K562 (cell line): ENCODE measurements around the gene CDNF. TPM values are rescaled to one million over a fixed set of nuclear protein-coding genes. Genes with fewer than 3 reads are reported as not detected.

ENCODE experiments used
- ATAC-seq: fragments of 200-7000 bp; cut with Tn5 transposase; 3 replicates; pipeline ENCODE4 v1.9.1; 2020; ENCODE audit warnings: moderate library complexity
- BruUV-seq: library from RNA; stranded (reverse); fragments of 400-500 nt; replicated peaks from 2 replicates; lab custom pipeline; 2021; lab: Mats Ljungman, UMichigan
- CTCF ChIA-PET: fragments of 300-600 bp; formaldehyde crosslinking; extraction: SDS; loops from one replicate; lab custom pipeline; 2021; ENCODE audit warnings: low intra/inter-chr PET ratio; lab: Yijun Ruan, JAX
- POLR2A ChIA-PET: fragments of 300-600, 350-650 bp; sonication (Branson Sonifier 250); formaldehyde crosslinking; extraction: SDS; loops from one replicate; lab custom pipeline; 2021; ENCODE audit warnings: antibody characterized with exemption, inconsistent platforms; lab: Yijun Ruan, JAX
- DNase-seq, 4 experiments: peaks; one replicate each; pipeline versions ENCODE4 v3.0.0 to v3.0.0-alpha.2; 2011 to 2018; ENCODE audit warnings: low spot score in 3 of 4, mixed read lengths in 3 of 4; ENCODE audit errors: extremely low read depth in 1 of 4
- FAIRE-seq: peaks from 2 replicates; lab custom pipeline; 2011; peaks lifted over from hg19 to GRCh38; lab: Jason Lieb, UNC
- H2AFZ ChIP-seq: 2 replicates; pipeline ENCODE4 v1.6.0; 2011; ENCODE audit warnings: low read depth, low read length, control low read depth, inconsistent platforms
- H3K27ac ChIP-seq: fragments of 200-600 bp; 3 replicates; pipeline ENCODE4 v1.8.0; 2011; ENCODE audit warnings: low read depth, mild to moderate bottlenecking, control low read depth, inconsistent platforms, low read length, moderate library complexity, mixed read lengths; ENCODE audit errors: extremely low read depth
- H3K27me3 ChIP-seq, 2 experiments: fragments of 300-600 bp in 1 of 2; 2 replicates in 1 of 2; 3 replicates in 1 of 2; pipeline versions ENCODE4 v1.6.0 to v1.8.0; 2011; ENCODE audit warnings: inconsistent platforms in 2 of 2, low read length in 2 of 2, mild to moderate bottlenecking in 1 of 2, mixed read lengths in 1 of 2, moderate library complexity in 1 of 2; ENCODE audit not compliant: control insufficient read depth in 2 of 2, insufficient read depth in 2 of 2
- H3K36me3 ChIP-seq: fragments of 300-600 bp; 3 replicates; pipeline ENCODE4 v1.8.0; 2011; ENCODE audit warnings: mild to moderate bottlenecking, low read length, inconsistent platforms; ENCODE audit not compliant: control insufficient read depth, insufficient read depth
- H3K4me1 ChIP-seq, 2 experiments: fragments of 200-600 bp in 1 of 2; replicated peaks in 1 of 2; 2 replicates in 1 of 2; 3 replicates in 1 of 2; pipeline versions ENCODE4 v1.5.1 to v1.8.0; 2011; ENCODE audit warnings: inconsistent platforms in 2 of 2, low read length in 2 of 2, mild to moderate bottlenecking in 1 of 2, mixed read lengths in 1 of 2, moderate library complexity in 1 of 2; ENCODE audit not compliant: control insufficient read depth in 2 of 2, insufficient read depth in 2 of 2
- H3K4me2 ChIP-seq: 2 replicates; pipeline ENCODE4 v1.6.1; 2011; ENCODE audit warnings: low read length, control low read depth, inconsistent platforms, mixed read lengths; ENCODE audit not compliant: insufficient read depth
- H3K4me3 ChIP-seq: fragments of 200-600 bp; sonication (generic), shearing (Covaris generic); 2 replicates; pipeline ENCODE4 v1.5.1; 2016; ENCODE audit warnings: control low read depth, inconsistent platforms
- H3K79me2 ChIP-seq: fragments of 200-600 bp; 3 replicates; pipeline ENCODE4 v1.8.0; 2011; ENCODE audit warnings: low read length, inconsistent platforms; ENCODE audit not compliant: control insufficient read depth, insufficient read depth
- H3K9ac ChIP-seq, 2 experiments: 2 replicates each; pipeline versions ENCODE4 v1.6.0 to v1.6.1; 2011; ENCODE audit warnings: low read depth in 2 of 2, low read length in 2 of 2, control low read depth in 1 of 2, inconsistent platforms in 1 of 2, mild to moderate bottlenecking in 1 of 2, mixed read lengths in 1 of 2; ENCODE audit not compliant: insufficient read depth in 1 of 2
- H3K9me1 ChIP-seq: one replicate; pipeline ENCODE4 v1.6.0; 2011; ENCODE audit warnings: inconsistent platforms, mild to moderate bottlenecking, low read length, moderate library complexity; ENCODE audit not compliant: control insufficient read depth, insufficient read depth
- H3K9me3 ChIP-seq: replicated peaks from 2 replicates; pipeline ENCODE4 v1.5.1; 2011; ENCODE audit warnings: low read depth, low read length, inconsistent platforms; ENCODE audit not compliant: control insufficient read depth, insufficient read depth
- H4K20me1 ChIP-seq: replicated peaks from 2 replicates; pipeline ENCODE4 v1.6.1; 2011; ENCODE audit warnings: low read length, inconsistent platforms, mixed read lengths; ENCODE audit not compliant: control insufficient read depth, insufficient read depth
- BCLAF1 ChIP-seq, 2 experiments: fragments of 450-650 bp in 1 of 2; IDR thresholded peaks; 2 replicates each; pipeline ENCODE4 v1.6.1; 2011 to 2017; ENCODE audit warnings: low read depth in 2 of 2, antibody characterized with exemption in 1 of 2, borderline replicate concordance in 1 of 2, low read length in 1 of 2, mild to moderate bottlenecking in 1 of 2, mixed read lengths in 1 of 2; ENCODE audit not compliant: control insufficient read depth in 1 of 2
- DDX20 ChIP-seq: fragments of 450-650 bp; IDR thresholded peaks from 2 replicates; pipeline ENCODE4 v1.6.1; 2016; ENCODE audit warnings: missing genetic modification characterization, low read depth, mild to moderate bottlenecking, missing compliant biosample characterization, moderate library complexity
- EGR1 ChIP-seq: fragments of 450-650 bp; conservative IDR thresholded peaks from 2 replicates; pipeline ENCODE4 v1.6.1; 2017; ENCODE audit warnings: mild to moderate bottlenecking
- ETS2 ChIP-seq: IDR thresholded peaks from 2 replicates; pipeline ENCODE4 v1.6.1; 2016; ENCODE audit warnings: borderline replicate concordance, missing genetic modification characterization, mild to moderate bottlenecking, moderate library complexity, missing compliant biosample characterization; ENCODE audit not compliant: poor library complexity, severe bottlenecking
- HDAC6 ChIP-seq: IDR thresholded peaks from 2 replicates; pipeline ENCODE4 v1.6.1; 2012; ENCODE audit warnings: low read depth, mild to moderate bottlenecking, control low read depth, inconsistent platforms, low read length, moderate library complexity
- HDAC8 ChIP-seq: fragments of 450-650 bp; IDR thresholded peaks from 2 replicates; pipeline ENCODE4 v1.6.1; 2016; ENCODE audit warnings: mild to moderate bottlenecking, missing genetic modification characterization, moderate library complexity, missing compliant biosample characterization
- ID3 ChIP-seq, 2 experiments: fragments of 250-450 bp in 1 of 2; fragments of 450-650 bp in 1 of 2; sonication (Bioruptor Pico) in 1 of 2; IDR thresholded peaks; 2 replicates each; pipeline versions ENCODE4 v1.6.1 to v1.8.0; 2016 to 2021; ENCODE audit warnings: mild to moderate bottlenecking in 2 of 2, moderate library complexity in 2 of 2, missing compliant biosample characterization in 1 of 2, missing genetic modification characterization in 1 of 2
- NFIX ChIP-seq: fragments of 250-450 bp; sonication (Bioruptor Pico); IDR thresholded peaks from 2 replicates; pipeline ENCODE4 v1.4.0; 2020; ENCODE audit warnings: low read depth, mild to moderate bottlenecking, moderate library complexity
- NR2C1 ChIP-seq, 2 experiments: fragments of 450-650 bp; IDR thresholded peaks; 2 replicates each; pipeline ENCODE4 v1.6.1; 2017; ENCODE audit warnings: mild to moderate bottlenecking in 2 of 2, antibody characterized with exemption in 1 of 2, inconsistent platforms in 1 of 2, missing compliant biosample characterization in 1 of 2, missing genetic modification characterization in 1 of 2
- RBM15 ChIP-seq: fragments of 200-400 bp; formaldehyde crosslinking; IDR thresholded peaks from 2 replicates; pipeline ENCODE4 v1.6.1; 2018; ENCODE audit warnings: mild to moderate bottlenecking, low read length, moderate library complexity; ENCODE audit not compliant: insufficient read depth
- SAFB2 ChIP-seq: fragments of 200-400 bp; formaldehyde crosslinking; IDR thresholded peaks from 2 replicates; pipeline ENCODE4 v1.6.1; 2018; ENCODE audit warnings: borderline replicate concordance, low read length, low read depth, moderate library complexity; ENCODE audit not compliant: severe bottlenecking
- TFE3 ChIP-seq: fragments of 450-650 bp; formaldehyde crosslinking; IDR thresholded peaks from 2 replicates; pipeline ENCODE4 v1.4.0; 2020; ENCODE audit warnings: mild to moderate bottlenecking, mixed read lengths
- XRCC5 ChIP-seq: fragments of 200-400 bp; formaldehyde crosslinking; IDR thresholded peaks from 2 replicates; pipeline ENCODE4 v1.6.1; 2017; ENCODE audit warnings: low read depth, mild to moderate bottlenecking, low read length
- YBX1 ChIP-seq: fragments of 450-650 bp; IDR thresholded peaks from 2 replicates; pipeline ENCODE4 v1.7.1; 2016; ENCODE audit warnings: mild to moderate bottlenecking
- WGBS: fragments of 100-300 bp; shearing (Covaris generic); methylation state at CpG from one replicate; pipeline ENCODE4 v1.1.6; 2016; ENCODE audit warnings: low coverage, mixed read lengths; ENCODE audit not compliant: insufficient coverage; ENCODE audit errors: missing lambda C conversion rate; 5-methylcytosine and 5-hydroxymethylcytosine counted together
- in situ Hi-C: fragments of 300-500 bp; cut with MboI; formaldehyde crosslinking; loops from 4 replicates; pipeline ENCODE4 v1.15.0; 2018; ENCODE audit warnings: inconsistent platforms, mixed read lengths
- intact Hi-C: fragments of 100-400 bp; cut with micrococcal nuclease; formaldehyde crosslinking; loops from 2 replicates; pipeline ENCODE4 v1.14.2; 2022
- polyA plus RNA-seq, 8 experiments: library from polyadenylated mRNA; depleted of rRNA in 4 of 8; stranded (reverse) in 5 of 8; unstranded in 3 of 8; fragments of >200 nt; fragmentation: Nextera tagmentation in 2 of 8; fragmentation: Illumina TruSeq in 1 of 8; extraction: Ambion mirVana in 2 of 8; extraction: Trizol in 1 of 8; gene quantifications; 2 replicates each; pipeline versions ENCODE4 v1.2.1 to v1.2.3, GENCODE V29; 2011 to 2014; ENCODE audit warnings: inconsistent platforms in 1 of 8, missing spikeins in 1 of 8
- total RNA-seq, 7 experiments: library from RNA; depleted of rRNA in 6 of 7; stranded (reverse); fragments of >200 nt in 6 of 7; fragmentation: Illumina TruSeq in 2 of 7; extraction: Trizol in 2 of 7; gene quantifications; 2 replicates each; pipeline versions ENCODE4 v1.2.1 to v1.2.3, GENCODE V29; 2011 to 2021; ENCODE audit warnings: low replicate concordance in 1 of 7
- TF ChIP-seq, protein P1 (sequence below): sonication (generic); formaldehyde crosslinking; IDR thresholded peaks from 2 replicates; pipeline ENCODE4 v1.8.1; 2022; ENCODE audit warnings: missing genetic modification reagents

Gene CDNF
- total and polyA plus RNA-seq, 9 of the 15 experiments (the other 6 are each of a cell fraction or from before 2014, with no cell fraction given), result 0.18 to 1.6 (median 0.61) TPM

- intact Hi-C loops (no loop called here), in situ Hi-C loops (no loop called here)
- Histone ChIP-seq H3K79me2 (no peaks in the 10 kb centered on the region), H3K36me3 (no peaks in the 10 kb centered on the region), H3K9me1 (no peaks in the 10 kb centered on the region), H3K4me3 (no peak overlapping the region), H3K9ac (no peak overlapping the region), H3K27ac (no peak overlapping the region), H4K20me1 (no peaks in the 10 kb centered on the region; the same call in 1 of the 2 replicates), H3K9me3 (no peaks in the 10 kb centered on the region), H3K27me3 (peaks cover 14 to 34% of the 10 kb centered on the region in 2 experiments; a peak in 4 of 5 replicates), H2AFZ (no peak overlapping the region), H3K4me1 (no peaks in the 10 kb centered on the region), H3K4me2 (no peak overlapping the region)
- no peak for DNase-seq
- CTCF ChIA-PET, result no interaction called here
- POLR2A ChIA-PET, result no interaction called here
- WGBS, result 2% methylated on average over 3 of the region's 3 CpGs
- FAIRE-seq, result no peak
- BruUV-seq, result no TSS peak
- no peak for ATAC-seq
- no peak for TF ChIP-seq BCLAF1 (IDR thresholded peaks at IDR 0.05; ENCODE audit: borderline replicate concordance in 1 of 2, control insufficient read depth in 1 of 2, low read depth in 2 of 2, low read length in 1 of 2)
- no peak for TF ChIP-seq HDAC8 (tag)
- TF ChIP-seq ETS2 (tag), result no peak
- no peak for TF ChIP-seq EGR1
- no peak for TF ChIP-seq NR2C1 (IDR thresholded peaks at IDR 0.05)
- TF ChIP-seq NR2C1 (tag; IDR thresholded peaks at IDR 0.05), result no peak
- no peak for TF ChIP-seq NFIX (CRISPR knock-in tag)
- no peak for TF ChIP-seq YBX1
- TF ChIP-seq, protein P1, sequence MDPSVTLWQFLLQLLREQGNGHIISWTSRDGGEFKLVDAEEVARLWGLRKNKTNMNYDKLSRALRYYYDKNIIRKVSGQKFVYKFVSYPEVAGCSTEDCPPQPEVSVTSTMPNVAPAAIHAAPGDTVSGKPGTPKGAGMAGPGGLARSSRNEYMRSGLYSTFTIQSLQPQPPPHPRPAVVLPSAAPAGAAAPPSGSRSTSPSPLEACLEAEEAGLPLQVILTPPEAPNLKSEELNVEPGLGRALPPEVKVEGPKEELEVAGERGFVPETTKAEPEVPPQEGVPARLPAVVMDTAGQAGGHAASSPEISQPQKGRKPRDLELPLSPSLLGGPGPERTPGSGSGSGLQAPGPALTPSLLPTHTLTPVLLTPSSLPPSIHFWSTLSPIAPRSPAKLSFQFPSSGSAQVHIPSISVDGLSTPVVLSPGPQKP (CRISPR knock-in tag), result no peak
- no peak for TF ChIP-seq TFE3
- TF ChIP-seq DDX20 (tag), result no peak
- no peak for TF ChIP-seq SAFB2
- no peak for TF ChIP-seq XRCC5
- no peak for TF ChIP-seq HDAC6
- TF ChIP-seq RBM15, result no peak
- no peak for TF ChIP-seq ID3 (CRISPR knock-in tag; IDR thresholded peaks at IDR 0.05)
- no peak for TF ChIP-seq ID3 (tag; IDR thresholded peaks at IDR 0.05)
Observed at GRCh38 chr10:14806318-14806717, 31.5 kb downstream of the CDNF start.
